Common myeloid progenitor, CD34-positive (primary cell): Measurements from ENCODE around the gene SCUBE1.
A peak's percentile ranks its signal among the peaks of the same experiment; 100 is the strongest.

Experiments used
- CTCF ChIA-PET: fragments of 350-600 bp; sonication (Branson Sonifier 250); formaldehyde crosslinking; loops from one replicate; lab custom pipeline; 2021; ENCODE audit warnings: antibody characterized with exemption; lab: Charles Lee
- POLR2A ChIA-PET: fragments of 350-600 bp; sonication (Branson Sonifier 250); formaldehyde crosslinking; loops from one replicate; lab custom pipeline; 2021; ENCODE audit warnings: antibody characterized with exemption; lab: Charles Lee
- DNase-seq, 3 donors: peaks; one replicate each; pipeline versions ENCODE4 v3.0.0 to v3.0.0-alpha.2; 2013
- H3K27ac ChIP-seq, 2 experiments: 1 replicate in 1 of 2; 2 replicates in 1 of 2; pipeline ENCODE4 v1.7.0; 2013; ENCODE audit warnings: inconsistent platforms in 2 of 2, low read length in 2 of 2, mild to moderate bottlenecking in 2 of 2, low read depth in 1 of 2, moderate library complexity in 1 of 2; ENCODE audit not compliant: severe bottlenecking in 2 of 2, insufficient read depth in 1 of 2, poor library complexity in 1 of 2
- H3K27me3 ChIP-seq, 5 experiments: replicated peaks in 2 of 5; 1 replicate in 3 of 5; 2 replicates in 2 of 5; pipeline versions ENCODE4 v1.6.1 to v1.7.0; 2013; ENCODE audit warnings: low read length in 4 of 5, mild to moderate bottlenecking in 2 of 5, moderate library complexity in 2 of 5, inconsistent platforms in 1 of 5; ENCODE audit not compliant: insufficient read depth in 5 of 5, control insufficient read depth in 4 of 5
- H3K36me3 ChIP-seq, 4 experiments: 1 replicate in 2 of 4; 2 replicates in 2 of 4; pipeline versions ENCODE4 v1.6.1 to v1.7.0; 2013; ENCODE audit warnings: low read length in 3 of 4, control low read depth in 1 of 4, mild to moderate bottlenecking in 1 of 4; ENCODE audit not compliant: control insufficient read depth in 4 of 4, insufficient read depth in 4 of 4
- H3K4me1 ChIP-seq, 4 experiments: 1 replicate in 3 of 4; 2 replicates in 1 of 4; pipeline versions ENCODE4 v1.6.1 to v1.7.1; 2013; ENCODE audit warnings: low read length in 3 of 4, mild to moderate bottlenecking in 3 of 4, control low read depth in 1 of 4, inconsistent platforms in 1 of 4, moderate library complexity in 1 of 4; ENCODE audit not compliant: control insufficient read depth in 4 of 4, insufficient read depth in 4 of 4; ENCODE audit errors: control extremely low read depth in 1 of 4
- H3K4me3 ChIP-seq, 7 experiments: 1 replicate in 4 of 7; 2 replicates in 3 of 7; pipeline versions ENCODE4 v1.5.1 to v1.7.0; 2013; ENCODE audit warnings: mild to moderate bottlenecking in 7 of 7, low read length in 6 of 7, moderate library complexity in 6 of 7, inconsistent platforms in 2 of 7, low read depth in 2 of 7, control low read depth in 1 of 7; ENCODE audit not compliant: insufficient read depth in 4 of 7, control insufficient read depth in 1 of 7; ENCODE audit errors: extremely low read depth in 1 of 7
- H3K9me3 ChIP-seq, 5 experiments: 1 replicate in 4 of 5; 2 replicates in 1 of 5; pipeline versions ENCODE4 v1.6.1 to v1.7.1; 2013; ENCODE audit warnings: low read length in 4 of 5, mild to moderate bottlenecking in 2 of 5, inconsistent platforms in 1 of 5, low read depth in 1 of 5, moderate library complexity in 1 of 5; ENCODE audit not compliant: control insufficient read depth in 4 of 5, insufficient read depth in 2 of 5; ENCODE audit errors: control extremely low read depth in 1 of 5
- WGBS: methylation state at CpG from one replicate; pipeline ENCODE4 v1.1.5; 2013; ENCODE audit not compliant: insufficient coverage; 5-methylcytosine and 5-hydroxymethylcytosine counted together

SCUBE1 gene

GRCh38 chr22:43313890-43314474, 29.2 kb downstream of the SCUBE1 start:
- 96% methylated on average over 7 of the region's 7 CpGs for WGBS
- DNase-seq: no peak
- no peaks in the 10 kb centered on the region for H3K36me3 ChIP-seq
- no peak overlapping the region for H3K27ac ChIP-seq
- no peak overlapping the region for H3K4me3 ChIP-seq
- POLR2A ChIA-PET: interaction anchor here (0.8 kb wide), 1 partner anchor 11 kb away, joined by 6 read pairs; no protein-coding TSS in a partner anchor
- no peaks in the 10 kb centered on the region for H3K27me3 ChIP-seq
- CTCF ChIA-PET: interaction anchor here (1.5 to 2.3 kb wide), 2 partner anchors 11 to 33 kb away, joined by 5 to 8 read pairs; no protein-coding TSS in a partner anchor
- H3K4me1 ChIP-seq: no peaks in the 10 kb centered on the region
- no peaks in the 10 kb centered on the region for H3K9me3 ChIP-seq

DNA sequence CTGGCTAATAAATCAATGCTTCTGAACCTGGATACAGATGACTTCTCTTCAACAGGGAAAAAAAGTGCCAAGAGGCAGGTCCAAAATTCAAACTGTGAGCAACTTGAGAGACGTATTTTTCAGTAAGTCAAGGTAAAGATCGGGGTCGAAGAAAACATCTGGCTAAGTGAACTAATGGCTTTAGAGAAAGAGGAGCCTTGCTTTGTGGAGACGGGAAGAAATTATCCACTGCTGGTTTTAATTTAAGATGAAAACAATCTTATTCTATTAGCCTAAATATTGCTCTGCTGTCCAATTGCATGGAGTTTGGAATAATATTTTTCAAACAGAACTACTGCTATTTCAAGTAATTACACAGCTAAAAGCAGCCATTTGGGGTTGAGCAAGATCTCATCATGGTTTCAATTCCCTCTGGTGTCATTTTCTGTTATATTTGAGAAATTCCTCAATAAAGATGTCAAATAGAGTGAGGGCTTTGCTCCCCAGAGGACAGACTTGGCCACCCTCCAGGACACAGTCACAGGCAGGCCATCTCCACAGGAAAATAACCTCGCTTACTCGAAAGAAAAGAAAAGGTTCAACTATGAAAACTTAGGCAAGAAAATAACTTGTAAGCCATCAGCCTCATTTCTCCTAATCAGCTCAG, 29.8 kb downstream of the SCUBE1 start:
- ChIA-PET POLR2A (interaction anchor here (0.8 kb wide), 1 partner anchor 10 kb away, joined by 6 read pairs; no protein-coding TSS in a partner anchor), CTCF (interaction anchor here (2.3 kb wide), 1 partner anchor 11 kb away, joined by 8 read pairs; no protein-coding TSS in a partner anchor)
- Histone ChIP-seq H3K36me3 (no peaks in the 10 kb centered on the region), H3K4me3 (no peak overlapping the region), H3K9me3 (no peaks in the 10 kb centered on the region), H3K27ac (no peak overlapping the region), H3K27me3 (no peaks in the 10 kb centered on the region), H3K4me1 (no peaks in the 10 kb centered on the region)
- WGBS: 92% methylated on average over 5 of the region's 6 CpGs
- DNase-seq: no peak

DNA sequence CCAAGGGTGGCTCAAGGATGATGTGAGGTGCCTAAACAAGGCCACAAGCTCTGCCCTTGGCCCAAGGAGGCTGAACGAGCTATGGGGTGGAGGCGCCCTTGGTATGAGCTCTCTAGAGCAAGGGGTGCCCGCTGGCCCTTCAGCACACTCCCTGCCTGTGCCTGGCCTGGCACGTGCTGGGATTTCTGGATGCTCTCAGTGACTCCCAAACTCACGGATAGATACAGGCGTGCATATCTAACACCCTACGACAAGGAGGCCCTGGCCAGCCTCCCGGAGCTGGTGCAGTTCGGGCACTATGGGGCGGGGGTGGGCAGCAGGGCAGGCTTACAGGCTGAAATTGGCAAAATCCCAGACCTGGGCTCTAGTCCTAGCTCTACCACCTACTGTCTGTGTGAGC, 30.6 kb downstream of the SCUBE1 start:
- Histone ChIP-seq H3K36me3 (no peaks in the 10 kb centered on the region), H3K27ac (no peak overlapping the region), H3K27me3 (no peaks in the 10 kb centered on the region), H3K4me3 (no peak overlapping the region), H3K9me3 (no peaks in the 10 kb centered on the region), H3K4me1 (no peaks in the 10 kb centered on the region)
- no peak for DNase-seq
- ChIA-PET POLR2A (no interaction called here), CTCF (no interaction called here)
- 99% methylated on average over 10 of the region's 10 CpGs for WGBS

- no peak for DNase-seq
- Histone ChIP-seq H3K4me1 (no peaks in the 10 kb centered on the region), H3K36me3 (no peaks in the 10 kb centered on the region), H3K27me3 (no peaks in the 10 kb centered on the region), H3K9me3 (no peaks in the 10 kb centered on the region), H3K4me3 (no peak overlapping the region), H3K27ac (no peak overlapping the region)
- CTCF ChIA-PET: interaction anchor here (2.0 kb wide), 1 partner anchor 80 kb away, joined by 5 read pairs; no protein-coding TSS in a partner anchor
- 100% methylated on average over 1 of the region's 1 CpG for WGBS
- POLR2A ChIA-PET: no interaction called here
These were observed 32.4 kb downstream of the SCUBE1 start for GRCh38 chr22:43310798-43311197.

DNA sequence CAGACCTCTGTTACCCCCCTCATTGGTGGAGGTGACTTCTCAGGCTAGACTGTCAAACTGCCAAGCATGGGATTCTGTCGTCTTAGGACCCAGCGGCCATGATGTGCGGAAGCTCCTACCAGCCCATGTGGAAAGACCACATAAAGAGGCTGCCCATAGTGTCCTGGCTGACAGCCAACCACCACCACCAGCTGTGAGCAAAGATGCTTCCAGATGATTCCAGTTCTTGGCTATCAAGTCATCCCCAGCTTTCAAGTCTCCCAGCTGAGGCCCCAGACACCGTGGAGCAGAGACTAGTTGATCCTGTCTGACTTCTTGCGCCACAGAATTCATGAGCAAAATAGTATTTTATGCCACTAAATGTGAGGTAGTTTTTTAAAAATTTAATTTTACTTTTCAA, 32.9 kb downstream of the SCUBE1 start:
- H3K36me3 ChIP-seq: no peaks in the 10 kb centered on the region
- H3K9me3 ChIP-seq: no peaks in the 10 kb centered on the region
- H3K4me1 ChIP-seq: no peaks in the 10 kb centered on the region
- H3K27me3 ChIP-seq: no peaks in the 10 kb centered on the region
- POLR2A ChIA-PET: no interaction called here
- DNase-seq: peak in 2 of 3 donors; percentile 44 to 57
- H3K4me3 ChIP-seq: no peak overlapping the region
- WGBS: 85% methylated on average over 4 of the region's 5 CpGs
- CTCF ChIA-PET: interaction anchor here (2.0 kb wide), 1 partner anchor 79 kb away, joined by 5 read pairs; no protein-coding TSS in a partner anchor
- H3K27ac ChIP-seq: no peak overlapping the region

GRCh38 chr22:43308836-43309235, 34.3 kb downstream of the SCUBE1 start:
- H3K4me3 ChIP-seq: no peak overlapping the region
- H3K36me3 ChIP-seq: no peaks in the 10 kb centered on the region
- 92% methylated on average over 8 of the region's 10 CpGs for WGBS
- H3K4me1 ChIP-seq: no peaks in the 10 kb centered on the region
- POLR2A ChIA-PET: no interaction called here
- H3K27ac ChIP-seq: no peak overlapping the region
- H3K9me3 ChIP-seq: no peaks in the 10 kb centered on the region
- DNase-seq: no peak
- H3K27me3 ChIP-seq: no peaks in the 10 kb centered on the region
- CTCF ChIA-PET: interaction anchor here (0.9 to 2.0 kb wide), 5 partner anchors 18 to 78 kb away, joined by 3 to 7 read pairs (median 5); no protein-coding TSS in a partner anchor
